WTC11 (cell line): ENCODE measurements around the gene LMCD1. TPM values are rescaled to one million over a fixed set of nuclear protein-coding genes. Genes with fewer than 3 reads are reported as not detected.

Experiments used
- ATAC-seq: fragments of 200-7000 bp; cut with Tn5 transposase; 2 replicates; pipeline ENCODE4 v1.10.0; 2021; ENCODE audit warnings: mild to moderate bottlenecking, moderate library complexity
- CTCF ChIA-PET: fragments of 300-600 bp; sonication (Branson Sonifier 250); formaldehyde crosslinking; loops from one replicate; lab custom pipeline; 2021; ENCODE audit warnings: antibody characterized with exemption; lab: Charles Lee
- POLR2A ChIA-PET: fragments of 350-600 bp; sonication (Branson Sonifier 250); formaldehyde crosslinking; loops from one replicate; lab custom pipeline; 2021; ENCODE audit warnings: antibody characterized with exemption; lab: Charles Lee
- DNase-seq: peaks from one replicate; pipeline ENCODE4 v3.0.0; 2021; ENCODE audit warnings: low spot score
- H3K27ac Mint-ChIP-seq: 2 replicates; pipeline ENCODE4 v1.8.0; 2021; ENCODE audit warnings: mixed read lengths
- H3K27me3 Mint-ChIP-seq: 2 replicates; pipeline ENCODE4 v1.8.0; 2021; ENCODE audit warnings: low read depth, mild to moderate bottlenecking, moderate library complexity, mixed read lengths
- H3K36me3 Mint-ChIP-seq: 2 replicates; pipeline ENCODE4 v1.8.0; 2021; ENCODE audit warnings: mixed read lengths
- H3K4me1 Mint-ChIP-seq: 2 replicates; pipeline ENCODE4 v1.8.0; 2022; ENCODE audit warnings: mixed read lengths
- H3K4me3 Mint-ChIP-seq: 2 replicates; pipeline ENCODE4 v1.8.0; 2021; ENCODE audit warnings: mild to moderate bottlenecking, moderate library complexity, mixed read lengths
- H3K9me3 Mint-ChIP-seq: 2 replicates; pipeline ENCODE4 v1.8.0; 2021; ENCODE audit warnings: mixed read lengths
- AFF4 ChIP-seq: sonication (generic); formaldehyde crosslinking; IDR thresholded peaks from 2 replicates; pipeline ENCODE4 v1.8.1; 2023; ENCODE audit warnings: mild to moderate bottlenecking, missing genetic modification reagents, borderline replicate concordance
- ARID4B ChIP-seq: sonication (generic); formaldehyde crosslinking; IDR thresholded peaks from 2 replicates; pipeline ENCODE4 v1.8.0; 2023; ENCODE audit warnings: missing genetic modification reagents, mild to moderate bottlenecking, borderline replicate concordance
- ATF2 ChIP-seq: sonication (generic); formaldehyde crosslinking; IDR thresholded peaks from 2 replicates; pipeline ENCODE4 v1.8.1; 2022; ENCODE audit warnings: low read depth, missing genetic modification reagents, borderline replicate concordance
- CREB1 ChIP-seq: sonication (generic); formaldehyde crosslinking; IDR thresholded peaks from 2 replicates; pipeline ENCODE4 v1.8.0; 2023; ENCODE audit warnings: mild to moderate bottlenecking, missing genetic modification reagents
- E2F5 ChIP-seq: sonication (generic); formaldehyde crosslinking; IDR thresholded peaks from 2 replicates; pipeline ENCODE4 v1.8.1; 2022; ENCODE audit warnings: mild to moderate bottlenecking, moderate library complexity, missing genetic modification reagents
- ERG ChIP-seq: fragments of 250-450 bp; sonication (Bioruptor Pico); IDR thresholded peaks from 2 replicates; pipeline ENCODE4 v1.8.0; 2021; ENCODE audit warnings: mild to moderate bottlenecking
- GABPB1 ChIP-seq: sonication (generic); formaldehyde crosslinking; IDR thresholded peaks from 2 replicates; pipeline ENCODE4 v1.8.1; 2023; ENCODE audit warnings: mild to moderate bottlenecking, missing genetic modification reagents
- JAZF1 ChIP-seq: fragments of 250-450 bp; sonication (Bioruptor Pico); IDR thresholded peaks from 2 replicates; pipeline ENCODE4 v1.9.0; 2021; ENCODE audit warnings: moderate library complexity, mild to moderate bottlenecking, inconsistent platforms
- KAT7 ChIP-seq: sonication (generic); formaldehyde crosslinking; IDR thresholded peaks from 2 replicates; pipeline ENCODE4 v1.8.1; 2023; ENCODE audit warnings: missing genetic modification reagents, mild to moderate bottlenecking, borderline replicate concordance
- MYBL2 ChIP-seq: sonication (generic); formaldehyde crosslinking; IDR thresholded peaks from 2 replicates; pipeline ENCODE4 v1.8.1; 2023; ENCODE audit warnings: mild to moderate bottlenecking, moderate library complexity, missing genetic modification reagents
- NFATC4 ChIP-seq: fragments of 250-450 bp; sonication (Bioruptor Pico); IDR thresholded peaks from 2 replicates; pipeline ENCODE4 v1.9.0; 2021; ENCODE audit warnings: mild to moderate bottlenecking
- NFYB ChIP-seq: sonication (generic); formaldehyde crosslinking; conservative IDR thresholded peaks from 2 replicates; pipeline ENCODE4 v1.8.0; 2022; ENCODE audit warnings: low read depth, missing genetic modification reagents
- NR1H2 ChIP-seq: sonication (generic); formaldehyde crosslinking; IDR thresholded peaks from 2 replicates; pipeline ENCODE4 v1.9.0; 2021; ENCODE audit warnings: mild to moderate bottlenecking, moderate library complexity, missing genetic modification reagents
- PRRX2 ChIP-seq: fragments of 250-450 bp; sonication (Bioruptor Pico); IDR thresholded peaks from 2 replicates; pipeline ENCODE4 v1.8.0; 2021; ENCODE audit warnings: mild to moderate bottlenecking
- SMAD4 ChIP-seq: sonication (generic); formaldehyde crosslinking; IDR thresholded peaks from 2 replicates; pipeline ENCODE4 v1.8.0; 2022; ENCODE audit warnings: mild to moderate bottlenecking, missing genetic modification reagents
- TEAD4 ChIP-seq: sonication (generic); formaldehyde crosslinking; IDR thresholded peaks from 2 replicates; pipeline ENCODE4 v1.8.0; 2022; ENCODE audit warnings: mild to moderate bottlenecking, missing genetic modification reagents
- ZMAT4 ChIP-seq: fragments of 250-450 bp; sonication (Bioruptor Pico); IDR thresholded peaks from 2 replicates; pipeline ENCODE4 v1.9.0; 2021; ENCODE audit warnings: mild to moderate bottlenecking
- ZNF281 ChIP-seq: sonication (generic); formaldehyde crosslinking; IDR thresholded peaks from 2 replicates; pipeline ENCODE4 v1.8.0; 2023; ENCODE audit warnings: mild to moderate bottlenecking, missing genetic modification reagents
- total RNA-seq: library from RNA; stranded (reverse); gene quantifications from 3 replicates; pipeline ENCODE4 v1.2.3, GENCODE V29; 2021

The LMCD1 gene
- total RNA-seq, 1 experiment from 2014 or later: 12.5 TPM

GRCh38 chr3:8546609-8547008 lies 45.0 kb downstream of the LMCD1 start (continued):
- TF ChIP-seq CREB1 (no peak), TEAD4 (CRISPR knock-in tag) (no peak), AFF4 (no peak), NR1H2 (CRISPR knock-in tag) (no peak)

GRCh38 chr3:8548502-8549275 lies 47.1 kb downstream of the LMCD1 start:
- Mint-ChIP-seq H3K27me3 (no peaks in the 10 kb centered on the region), H3K4me3 (no peak overlapping the region), H3K36me3 (no peaks in the 10 kb centered on the region), H3K27ac (no peak overlapping the region), H3K4me1 (no peaks in the 10 kb centered on the region), H3K9me3 (no peaks in the 10 kb centered on the region)
- POLR2A ChIA-PET: no interaction called here
- DNase-seq: no peak
- no peak for ATAC-seq
- CTCF ChIA-PET: no interaction called here
- TF ChIP-seq ATF2 (CRISPR knock-in tag): no peak
- no peak for TF ChIP-seq NFATC4 (CRISPR knock-in tag)
- TF ChIP-seq ERG (CRISPR knock-in tag): no peak
- no peak for TF ChIP-seq NFYB
- no peak for TF ChIP-seq SMAD4 (CRISPR knock-in tag)
- TF ChIP-seq GABPB1 (CRISPR knock-in tag): no peak
- no peak for TF ChIP-seq ZMAT4
- TF ChIP-seq E2F5 (CRISPR knock-in tag): no peak
- TF ChIP-seq ZNF281: no peak
- TF ChIP-seq PRRX2 (CRISPR knock-in tag): no peak
- no peak for TF ChIP-seq JAZF1
- no peak for TF ChIP-seq MYBL2 (CRISPR knock-in tag)
- no peak for TF ChIP-seq ARID4B (CRISPR knock-in tag)
- TF ChIP-seq KAT7 (CRISPR knock-in tag): no peak
